T-helper 2 cell treated with Interferon-gamma antibody and Interleukin-4, amounts not matched to agents 100 ng/mL and 5 ng/mL, for 36 hours (primary cell): ENCODE results near the gene FRY. TPM values are rescaled to one million over a fixed set of nuclear protein-coding genes. Genes with fewer than 3 reads are reported as not detected.

ENCODE experiments used
- intact Hi-C: fragments of 100-400 bp; cut with micrococcal nuclease; formaldehyde crosslinking; loops from one replicate; pipeline ENCODE4 v1.15.1; 2023
- total RNA-seq: library from RNA; stranded (reverse); gene quantifications from 2 replicates; pipeline ENCODE4 v1.2.3, GENCODE V29; 2022

Gene FRY
- total RNA-seq, 1 donor from 2014 or later: 19.2 TPM

GRCh38 chr13:32347651-32348050 lies 316.1 kb downstream of the FRY start:
- intact Hi-C loops: no loop called here
